K562 (cell line): ENCODE data around the gene THAP5. TPM values are rescaled to one million over a fixed set of nuclear protein-coding genes. Genes with fewer than 3 reads are reported as not detected.

Experiments used
- ATAC-seq: fragments of 200-7000 bp; cut with Tn5 transposase; 3 replicates; pipeline ENCODE4 v1.9.1; 2020; ENCODE audit warnings: moderate library complexity
- BruUV-seq: library from RNA; stranded (reverse); fragments of 400-500 nt; replicated peaks from 2 replicates; lab custom pipeline; 2021; lab: Mats Ljungman, UMichigan
- CTCF ChIA-PET: fragments of 300-600 bp; formaldehyde crosslinking; extraction: SDS; loops from one replicate; lab custom pipeline; 2021; ENCODE audit warnings: low intra/inter-chr PET ratio; lab: Yijun Ruan, JAX
- POLR2A ChIA-PET: fragments of 300-600, 350-650 bp; sonication (Branson Sonifier 250); formaldehyde crosslinking; extraction: SDS; loops from one replicate; lab custom pipeline; 2021; ENCODE audit warnings: antibody characterized with exemption, inconsistent platforms; lab: Yijun Ruan, JAX
- DNase-seq, 4 experiments: peaks; one replicate each; pipeline versions ENCODE4 v3.0.0 to v3.0.0-alpha.2; 2011 to 2018; ENCODE audit warnings: low spot score in 3 of 4, mixed read lengths in 3 of 4; ENCODE audit errors: extremely low read depth in 1 of 4
- FAIRE-seq: peaks from 2 replicates; lab custom pipeline; 2011; peaks lifted over from hg19 to GRCh38; lab: Jason Lieb, UNC
- H2AFZ ChIP-seq: 2 replicates; pipeline ENCODE4 v1.6.0; 2011; ENCODE audit warnings: low read depth, low read length, control low read depth, inconsistent platforms
- H3K27ac ChIP-seq: fragments of 200-600 bp; 3 replicates; pipeline ENCODE4 v1.8.0; 2011; ENCODE audit warnings: low read depth, mild to moderate bottlenecking, control low read depth, inconsistent platforms, low read length, moderate library complexity, mixed read lengths; ENCODE audit errors: extremely low read depth
- H3K27me3 ChIP-seq, 2 experiments: fragments of 300-600 bp in 1 of 2; 2 replicates in 1 of 2; 3 replicates in 1 of 2; pipeline versions ENCODE4 v1.6.0 to v1.8.0; 2011; ENCODE audit warnings: inconsistent platforms in 2 of 2, low read length in 2 of 2, mild to moderate bottlenecking in 1 of 2, mixed read lengths in 1 of 2, moderate library complexity in 1 of 2; ENCODE audit not compliant: control insufficient read depth in 2 of 2, insufficient read depth in 2 of 2
- H3K36me3 ChIP-seq: fragments of 300-600 bp; 3 replicates; pipeline ENCODE4 v1.8.0; 2011; ENCODE audit warnings: mild to moderate bottlenecking, low read length, inconsistent platforms; ENCODE audit not compliant: control insufficient read depth, insufficient read depth
- H3K4me1 ChIP-seq, 2 experiments: fragments of 200-600 bp in 1 of 2; replicated peaks in 1 of 2; 2 replicates in 1 of 2; 3 replicates in 1 of 2; pipeline versions ENCODE4 v1.5.1 to v1.8.0; 2011; ENCODE audit warnings: inconsistent platforms in 2 of 2, low read length in 2 of 2, mild to moderate bottlenecking in 1 of 2, mixed read lengths in 1 of 2, moderate library complexity in 1 of 2; ENCODE audit not compliant: control insufficient read depth in 2 of 2, insufficient read depth in 2 of 2
- H3K4me2 ChIP-seq: 2 replicates; pipeline ENCODE4 v1.6.1; 2011; ENCODE audit warnings: low read length, control low read depth, inconsistent platforms, mixed read lengths; ENCODE audit not compliant: insufficient read depth
- H3K4me3 ChIP-seq: fragments of 200-600 bp; sonication (generic), shearing (Covaris generic); 2 replicates; pipeline ENCODE4 v1.5.1; 2016; ENCODE audit warnings: control low read depth, inconsistent platforms
- H3K79me2 ChIP-seq: fragments of 200-600 bp; 3 replicates; pipeline ENCODE4 v1.8.0; 2011; ENCODE audit warnings: low read length, inconsistent platforms; ENCODE audit not compliant: control insufficient read depth, insufficient read depth
- H3K9ac ChIP-seq, 2 experiments: 2 replicates each; pipeline versions ENCODE4 v1.6.0 to v1.6.1; 2011; ENCODE audit warnings: low read depth in 2 of 2, low read length in 2 of 2, control low read depth in 1 of 2, inconsistent platforms in 1 of 2, mild to moderate bottlenecking in 1 of 2, mixed read lengths in 1 of 2; ENCODE audit not compliant: insufficient read depth in 1 of 2
- H3K9me1 ChIP-seq: one replicate; pipeline ENCODE4 v1.6.0; 2011; ENCODE audit warnings: inconsistent platforms, mild to moderate bottlenecking, low read length, moderate library complexity; ENCODE audit not compliant: control insufficient read depth, insufficient read depth
- H3K9me3 ChIP-seq: replicated peaks from 2 replicates; pipeline ENCODE4 v1.5.1; 2011; ENCODE audit warnings: low read depth, low read length, inconsistent platforms; ENCODE audit not compliant: control insufficient read depth, insufficient read depth
- H4K20me1 ChIP-seq: replicated peaks from 2 replicates; pipeline ENCODE4 v1.6.1; 2011; ENCODE audit warnings: low read length, inconsistent platforms, mixed read lengths; ENCODE audit not compliant: control insufficient read depth, insufficient read depth
- ATF3 ChIP-seq, 2 experiments: fragments of 450-650 bp in 1 of 2; sonication (generic) in 1 of 2; formaldehyde crosslinking in 1 of 2; IDR thresholded peaks in 1 of 2; conservative IDR thresholded peaks in 1 of 2; 2 replicates each; pipeline versions ENCODE4 v1.6.1 to v1.8.1; 2016 to 2023; ENCODE audit warnings: mild to moderate bottlenecking in 2 of 2, moderate library complexity in 2 of 2, inconsistent platforms in 1 of 2, missing genetic modification reagents in 1 of 2
- ATF7 ChIP-seq: fragments of 450-650 bp; IDR thresholded peaks from 2 replicates; pipeline ENCODE4 v1.7.1; 2014; ENCODE audit warnings: mild to moderate bottlenecking, moderate library complexity
- CEBPB ChIP-seq: fragments of 450-650 bp; IDR thresholded peaks from 2 replicates; pipeline ENCODE4 v1.6.1; 2016; ENCODE audit warnings: missing genetic modification characterization, missing compliant biosample characterization
- CEBPG ChIP-seq, 3 experiments: fragments of 200-800 bp in 1 of 3; sonication (Bioruptor generic) in 1 of 3; sonication (generic) in 1 of 3; formaldehyde crosslinking in 1 of 3; IDR thresholded peaks in 2 of 3; conservative IDR thresholded peaks in 1 of 3; 2 replicates each; pipeline versions ENCODE4 v1.6.1 to v1.8.0; 2016 to 2022; ENCODE audit warnings: missing compliant biosample characterization in 2 of 3, missing genetic modification characterization in 2 of 3, mild to moderate bottlenecking in 1 of 3, missing genetic modification reagents in 1 of 3
- CXXC5 ChIP-seq: fragments of 250-450 bp; sonication (Bioruptor Pico); IDR thresholded peaks from 2 replicates; pipeline ENCODE4 v1.8.0; 2022; ENCODE audit warnings: inconsistent platforms, mild to moderate bottlenecking, moderate library complexity
- ESRRB ChIP-seq: fragments of 250-450 bp; sonication (Bioruptor Pico); IDR thresholded peaks from 2 replicates; pipeline ENCODE4 v1.5.0; 2020; ENCODE audit warnings: mild to moderate bottlenecking, moderate library complexity, borderline replicate concordance
- ETV1 ChIP-seq: fragments of 450-650 bp; conservative IDR thresholded peaks from 2 replicates; pipeline ENCODE4 v1.6.1; 2016; ENCODE audit warnings: missing genetic modification characterization, control low read depth, low read depth, missing compliant biosample characterization
- MCM7 ChIP-seq, 2 experiments: fragments of 450-650 bp; IDR thresholded peaks; 2 replicates each; pipeline ENCODE4 v1.6.1; 2016 to 2018
- MTF1 ChIP-seq: fragments of 250-450 bp; sonication (Bioruptor Pico); IDR thresholded peaks from 2 replicates; pipeline ENCODE4 v1.9.0; 2021; ENCODE audit warnings: moderate library complexity, mild to moderate bottlenecking, inconsistent platforms, borderline replicate concordance
- TRIM24 ChIP-seq, 2 experiments: fragments of 450-650 bp; IDR thresholded peaks; 2 replicates each; pipeline ENCODE4 v1.6.1; 2016
- ZBED1 ChIP-seq: IDR thresholded peaks from 2 replicates; pipeline ENCODE4 v1.6.1; 2014
- ZNF121 ChIP-seq: sonication (generic); formaldehyde crosslinking; conservative IDR thresholded peaks from 2 replicates; pipeline ENCODE4 v1.8.0; 2022; ENCODE audit warnings: missing genetic modification reagents
- ZNF644 ChIP-seq: fragments of 200-800 bp; sonication (Bioruptor generic); IDR thresholded peaks from 2 replicates; pipeline ENCODE4 v1.6.1; 2016; ENCODE audit warnings: low read depth, missing genetic modification characterization, missing compliant biosample characterization
- ZNF766 ChIP-seq: fragments of 200-800 bp; sonication (Bioruptor generic); conservative IDR thresholded peaks from 2 replicates; pipeline ENCODE4 v1.6.1; 2016; ENCODE audit warnings: missing genetic modification characterization, missing compliant biosample characterization
- WGBS: fragments of 100-300 bp; shearing (Covaris generic); methylation state at CpG from one replicate; pipeline ENCODE4 v1.1.6; 2016; ENCODE audit warnings: low coverage, mixed read lengths; ENCODE audit not compliant: insufficient coverage; ENCODE audit errors: missing lambda C conversion rate; 5-methylcytosine and 5-hydroxymethylcytosine counted together
- in situ Hi-C: fragments of 300-500 bp; cut with MboI; formaldehyde crosslinking; loops from 4 replicates; pipeline ENCODE4 v1.15.0; 2018; ENCODE audit warnings: inconsistent platforms, mixed read lengths
- intact Hi-C: fragments of 100-400 bp; cut with micrococcal nuclease; formaldehyde crosslinking; loops from 2 replicates; pipeline ENCODE4 v1.14.2; 2022
- polyA plus RNA-seq, 8 experiments: library from polyadenylated mRNA; depleted of rRNA in 4 of 8; stranded (reverse) in 5 of 8; unstranded in 3 of 8; fragments of >200 nt; fragmentation: Nextera tagmentation in 2 of 8; fragmentation: Illumina TruSeq in 1 of 8; extraction: Ambion mirVana in 2 of 8; extraction: Trizol in 1 of 8; gene quantifications; 2 replicates each; pipeline versions ENCODE4 v1.2.1 to v1.2.3, GENCODE V29; 2011 to 2014; ENCODE audit warnings: inconsistent platforms in 1 of 8, missing spikeins in 1 of 8
- total RNA-seq, 7 experiments: library from RNA; depleted of rRNA in 6 of 7; stranded (reverse); fragments of >200 nt in 6 of 7; fragmentation: Illumina TruSeq in 2 of 7; extraction: Trizol in 2 of 7; gene quantifications; 2 replicates each; pipeline versions ENCODE4 v1.2.1 to v1.2.3, GENCODE V29; 2011 to 2021; ENCODE audit warnings: low replicate concordance in 1 of 7

Gene THAP5
- total and polyA plus RNA-seq, 9 of the 15 experiments (the other 6 are each of a cell fraction or from before 2014, with no cell fraction given), result 16.5 to 58.1 (median 28.2) TPM

GRCh38 chr7:108609643-108610042 lies 40.1 kb upstream of the THAP5 start:
- DNase-seq, result no peak
- 2% methylated on average over 2 of the region's 2 CpGs for WGBS
- Histone ChIP-seq H3K36me3 (no peaks in the 10 kb centered on the region), H3K9me1 (no peaks in the 10 kb centered on the region), H3K9me3 (no peaks in the 10 kb centered on the region), H4K20me1 (no peaks in the 10 kb centered on the region), H3K4me2 (no peak overlapping the region), H3K79me2 (no peaks in the 10 kb centered on the region), H3K27ac (no peak overlapping the region), H3K9ac (no peak overlapping the region), H2AFZ (no peak overlapping the region), H3K4me1 (peaks cover 0 to 5% of the 10 kb centered on the region in 2 experiments; a peak in 3 of 5 replicates), H3K27me3 (peaks cover 0 to 9% of the 10 kb centered on the region in 2 experiments; a peak in 3 of 5 replicates), H3K4me3 (no peak overlapping the region)
- no peak for FAIRE-seq
- in situ Hi-C loops (no loop called here), intact Hi-C loops (loop anchor here (5.0 to 10.0 kb wide), 2 partner anchors 195 to 268 kb away; no protein-coding TSS in a partner anchor)
- ChIA-PET POLR2A (no interaction called here), CTCF (interaction anchor here (0.5 kb wide), 1 partner anchor 141 kb away, joined by 3 read pairs; no protein-coding TSS in a partner anchor)
- no TSS peak for BruUV-seq
- ATAC-seq, result no peak
- TF ChIP-seq ESRRB (CRISPR knock-in tag), result no peak
- no peak for TF ChIP-seq ZNF766 (CRISPR knock-in tag)

- H3K27me3 ChIP-seq, result peaks cover 2 to 6% of the 10 kb centered on the region in 2 experiments; a peak in 3 of 5 replicates
- intact Hi-C loops, result no loop called here
- H4K20me1 ChIP-seq, result no peaks in the 10 kb centered on the region
- H3K4me2 ChIP-seq, result no peak overlapping the region
- FAIRE-seq, result no peak
- no peak overlapping the region for H3K9ac ChIP-seq
- H3K36me3 ChIP-seq, result no peaks in the 10 kb centered on the region
- peaks cover 0 to 11% of the 10 kb centered on the region in 2 experiments; a peak in 3 of 5 replicates for H3K4me1 ChIP-seq
- no TSS peak for BruUV-seq
- ATAC-seq, result peak; percentile 31; the same call in 1 of the 3 replicates
- H3K4me3 ChIP-seq, result no peak overlapping the region
- no peaks in the 10 kb centered on the region for H3K9me1 ChIP-seq
- POLR2A ChIA-PET, result interaction anchor here (0.7 to 1.9 kb wide), 4 partner anchors 8 to 136 kb away, joined by 3 to 8 read pairs (median 4); no protein-coding TSS in a partner anchor
- no peak for DNase-seq
- 14% methylated on average over 7 of the region's 7 CpGs for WGBS
- CTCF ChIA-PET, result no interaction called here
- no peak overlapping the region for H3K27ac ChIP-seq
- in situ Hi-C loops, result no loop called here
- H3K79me2 ChIP-seq, result no peaks in the 10 kb centered on the region
- no peaks in the 10 kb centered on the region for H3K9me3 ChIP-seq
- H2AFZ ChIP-seq, result peak overlapping the region; percentile 33; the same call in 1 of the 2 replicates
- TF ChIP-seq TRIM24 (IDR thresholded peaks at IDR 0.05), result peak; percentile 65 to 68; a peak in 3 of 4 replicates
- 0 out of 2 replicates have a peak, but pooled peaks have one; percentile 17 for TF ChIP-seq CEBPB
- no peak for TF ChIP-seq ZNF644
- peak; percentile 59 for TF ChIP-seq CXXC5
- TF ChIP-seq MTF1 (CRISPR knock-in tag), result no peak
- TF ChIP-seq CEBPG (CRISPR knock-in tag; IDR thresholded peaks at IDR 0.05), result no peak
- peak; percentile 61 to 92 for TF ChIP-seq CEBPG (tag; conservative IDR thresholded peaks at IDR 0.05 in 1 of 2, IDR thresholded peaks at IDR 0.05 in 1 of 2)
- no peak for TF ChIP-seq MCM7 (IDR thresholded peaks at IDR 0.05)
- no peak for TF ChIP-seq ZBED1
- TF ChIP-seq ETV1 (tag), result no peak
- TF ChIP-seq ATF3 (IDR thresholded peaks at IDR 0.05), result peak; percentile 71
- no peak for TF ChIP-seq ATF3 (CRISPR knock-in tag; conservative IDR thresholded peaks at IDR 0.05)
- TF ChIP-seq ATF7, result 0 out of 2 replicates have a peak, but pooled peaks have one; percentile 19
- no peak for TF ChIP-seq ZNF121 (CRISPR knock-in tag)
Observed at GRCh38 chr7:108605559-108606201, 36.2 kb upstream of the THAP5 start.
